ENCODE results near the gene PUM1.
"Not testable (repeated sequence)": the region's sequence is repeated elsewhere in the genome, so short reads cannot be mapped to it uniquely, and the experiment has no call there.

The PUM1 gene

DNA sequence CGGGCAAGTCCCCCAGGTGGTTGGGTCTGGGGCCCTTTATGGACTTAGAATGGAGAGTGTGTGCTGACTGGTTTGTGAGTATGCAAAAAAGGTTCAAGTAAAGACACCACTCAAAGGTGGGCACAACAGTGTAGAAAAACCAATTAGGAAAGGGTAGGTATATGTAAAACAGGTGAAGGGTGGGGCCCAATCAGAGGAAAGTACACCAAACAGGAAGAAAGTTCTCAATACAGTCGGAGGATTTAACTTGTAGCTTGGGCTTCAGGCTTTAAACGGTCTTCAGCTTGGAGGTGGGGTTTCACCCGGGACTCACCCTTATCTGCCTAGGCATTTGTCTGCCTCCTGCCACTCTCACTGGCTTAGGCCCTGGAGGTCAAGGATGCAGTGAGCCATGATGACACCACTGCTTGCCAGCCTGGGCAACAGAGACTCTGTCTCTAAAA is 6.8 kb upstream of the PUM1 start:
- H3K4me3 ChIP-seq (ENCODE audit: low read length): no peak overlapping the region
- DNase-seq (ENCODE audit: low read depth, low spot score): no peak

- no peak overlapping the region for H3K4me3 ChIP-seq (ENCODE audit: low read length)
Observed at GRCh38 chr1:31069392-31069791, 3.9 kb upstream of the PUM1 start.

DNA sequence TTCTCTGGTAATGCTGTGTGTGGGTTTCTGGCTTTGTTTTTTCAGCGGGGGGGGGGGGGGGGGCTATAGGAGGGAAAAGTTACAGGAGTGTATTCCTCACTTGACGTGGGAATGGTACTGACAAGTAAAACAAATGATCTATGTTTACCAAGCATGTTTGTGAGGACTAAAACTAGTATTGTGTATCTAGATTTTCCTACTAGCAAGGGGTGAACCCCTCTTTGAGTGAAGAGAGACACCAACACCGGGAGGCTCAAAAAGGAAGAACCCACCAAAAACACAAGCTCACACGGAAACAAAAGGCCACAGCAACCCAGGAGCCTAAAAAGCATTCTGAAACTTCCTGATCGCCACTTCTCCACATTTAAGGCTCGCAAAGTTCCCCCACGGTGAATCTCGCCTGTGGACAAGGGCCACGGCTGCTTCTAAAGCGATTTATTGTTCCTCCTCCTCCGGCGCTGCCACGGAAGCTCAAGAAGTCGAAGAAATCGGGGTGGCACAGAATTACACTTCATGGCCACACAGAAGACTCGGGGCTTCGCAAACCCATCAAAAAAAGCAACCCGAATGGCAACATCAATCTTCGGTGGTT is 703 bp downstream of the PUM1 start:
- DNase-seq (ENCODE audit: low read depth, low spot score): peak; percentile 23
- peak overlapping the region; percentile 97 for H3K4me3 ChIP-seq (ENCODE audit: low read length)

More at GRCh38 chr1:31069392-31069791, 3.9 kb upstream of the PUM1 start:
- DNase-seq (ENCODE audit: low read depth, low spot score): no peak

DNA sequence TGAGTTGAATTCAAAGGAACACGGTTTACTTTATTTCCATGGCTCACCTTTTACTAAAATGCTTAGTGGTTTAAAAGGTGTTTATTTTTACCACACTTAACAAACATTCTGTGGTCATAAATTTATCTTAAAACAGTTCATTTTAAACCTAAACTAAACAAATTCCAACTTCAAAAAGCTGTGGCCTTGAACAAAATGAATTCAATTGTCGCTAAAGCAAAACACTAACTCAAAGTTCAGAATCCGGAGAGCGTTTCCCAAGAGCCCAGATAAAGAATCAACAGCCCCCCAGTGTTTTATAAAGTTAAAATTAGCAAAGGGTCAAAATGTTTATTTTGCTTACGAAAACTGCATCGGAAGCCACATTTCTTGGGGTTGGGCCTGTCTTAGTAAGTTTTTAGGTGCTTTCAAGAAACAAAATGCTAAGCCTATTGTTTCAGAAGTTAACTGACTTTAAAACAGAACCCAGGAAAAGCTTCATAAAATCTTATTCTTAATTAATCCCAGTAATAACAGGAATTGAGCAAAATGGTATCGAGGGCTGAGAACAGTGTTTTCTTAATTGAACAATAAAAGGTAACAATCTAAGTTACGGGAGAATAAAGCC is 1.3 kb downstream of the PUM1 start:
- peak overlapping the region; percentile 97 for H3K4me3 ChIP-seq (ENCODE audit: low read length)
- DNase-seq (ENCODE audit: low read depth, low spot score): no peak

DNA sequence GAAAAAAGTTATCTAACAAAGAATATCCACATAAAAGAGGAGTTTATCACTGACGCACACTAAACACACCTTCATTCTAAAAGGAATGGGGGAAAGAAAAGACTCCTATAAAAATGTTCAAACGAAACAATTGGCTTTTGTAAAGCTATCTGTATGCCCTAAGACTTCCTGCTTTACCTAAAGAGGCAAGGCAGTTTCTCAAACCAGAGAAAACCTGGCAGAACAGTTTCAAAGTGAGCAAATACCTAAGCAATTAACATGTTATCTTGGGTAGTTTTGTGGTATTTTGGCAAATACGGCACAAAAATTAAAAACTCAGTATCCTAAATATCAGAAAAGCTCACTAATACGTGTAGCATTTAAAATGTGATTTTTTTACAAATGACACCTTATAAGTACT is 1.9 kb downstream of the PUM1 start:
- no peak for DNase-seq (ENCODE audit: low read depth, low spot score)
- peak overlapping the region; percentile 97 for H3K4me3 ChIP-seq (ENCODE audit: low read length)

GRCh38 chr1:31062867-31063380 is 2.6 kb downstream of the PUM1 start:
- no peak overlapping the region for H3K4me3 ChIP-seq (ENCODE audit: low read length)
- DNase-seq (ENCODE audit: low read depth, low spot score): no peak

DNA sequence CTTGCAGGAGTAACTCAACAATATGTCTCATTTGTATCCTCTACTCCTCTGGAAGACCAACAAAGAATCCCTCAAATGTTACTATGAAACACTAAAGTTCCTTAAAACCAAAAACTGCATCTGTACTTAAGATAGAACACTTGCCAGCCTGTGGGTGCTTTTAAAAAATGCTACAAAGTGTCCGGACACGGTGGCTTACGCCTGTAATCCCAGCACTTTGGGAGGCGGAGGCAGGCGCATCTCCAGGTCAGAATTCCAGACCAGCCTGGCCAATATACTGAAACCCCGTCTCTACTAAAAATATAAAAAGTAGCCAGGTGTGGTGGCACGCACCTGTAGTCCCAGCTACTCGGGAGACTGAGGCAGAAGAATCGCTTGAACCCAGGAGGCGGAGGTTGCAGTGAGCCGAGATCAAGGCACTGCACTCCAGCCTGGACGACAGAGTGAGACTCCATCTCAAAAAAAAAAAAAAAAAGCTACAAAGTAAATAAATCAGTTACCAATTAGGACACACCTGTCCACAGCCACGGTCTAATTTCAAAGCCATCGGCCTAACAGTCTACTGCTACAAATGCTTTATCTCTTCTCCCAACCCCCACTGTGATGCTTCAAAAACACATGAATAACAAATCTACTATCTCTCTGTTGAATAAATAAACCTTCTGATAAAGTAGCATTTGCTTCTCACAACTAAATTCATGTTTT is 3.2 kb downstream of the PUM1 start:
- not testable (repeated sequence) for H3K4me3 ChIP-seq (ENCODE audit: low read length); DNase-seq (ENCODE audit: low read depth, low spot score)

DNA sequence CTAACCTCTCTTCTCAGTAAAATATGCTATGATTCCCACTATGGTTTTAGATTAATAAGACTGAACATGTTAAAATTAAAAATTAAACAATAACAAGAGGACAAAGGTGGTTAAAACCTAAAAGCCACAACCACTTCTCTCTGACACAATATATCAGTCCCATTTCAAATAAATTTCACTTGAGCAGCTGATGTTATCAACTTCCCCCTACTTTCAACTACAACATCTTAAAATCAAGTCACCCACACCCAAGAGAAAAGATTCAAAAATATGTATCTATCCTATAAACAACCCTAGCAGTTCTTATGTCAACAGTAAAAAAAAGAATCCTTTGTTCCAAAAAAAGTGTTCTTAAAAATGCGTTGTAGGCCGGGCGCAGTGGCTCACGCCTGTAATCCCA is 7.5 kb downstream of the PUM1 start:
- H3K4me3 ChIP-seq (ENCODE audit: low read length): no peak overlapping the region
- no peak for DNase-seq (ENCODE audit: low read depth, low spot score)

- H3K4me3 ChIP-seq (ENCODE audit: low read length): no peak overlapping the region
- DNase-seq (ENCODE audit: low read depth, low spot score): no peak
Observed at GRCh38 chr1:31055953-31056352, 9.6 kb downstream of the PUM1 start.

GRCh38 chr1:31055501-31055900 is 10.0 kb downstream of the PUM1 start:
- no peak overlapping the region for H3K4me3 ChIP-seq (ENCODE audit: low read length)

GRCh38 chr1:31054958-31055481 is 10.5 kb downstream of the PUM1 start:
- H3K4me3 ChIP-seq (ENCODE audit: low read length): no peak overlapping the region
- no peak for DNase-seq (ENCODE audit: low read depth, low spot score)

More at GRCh38 chr1:31055501-31055900, 10.0 kb downstream of the PUM1 start:
- DNase-seq (ENCODE audit: low read depth, low spot score): no peak

DNA sequence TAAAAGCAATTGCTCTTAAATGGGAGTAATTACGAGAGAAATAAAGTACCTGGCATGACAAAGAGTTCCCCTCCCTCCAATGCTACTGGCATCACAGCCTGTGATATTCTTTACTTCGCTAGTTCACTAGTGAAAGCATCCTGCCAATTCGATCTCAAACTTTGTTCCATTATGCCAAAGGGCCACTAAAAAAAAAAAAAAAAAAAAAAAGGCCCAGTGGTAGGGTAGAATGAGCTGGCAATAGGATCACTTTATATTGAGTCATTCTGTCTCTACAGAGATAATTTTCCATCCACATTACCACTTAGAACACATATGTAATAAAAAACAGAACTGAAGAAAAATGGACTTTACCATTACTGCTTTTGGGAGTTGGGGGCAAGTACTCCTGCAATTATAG is 11.2 kb downstream of the PUM1 start:
- DNase-seq (ENCODE audit: low read depth, low spot score): no peak
- H3K4me3 ChIP-seq (ENCODE audit: low read length): no peak overlapping the region

- not testable (repeated sequence) for DNase-seq (ENCODE audit: low read depth, low spot score); H3K4me3 ChIP-seq (ENCODE audit: low read length)
Observed at GRCh38 chr1:31052613-31053012, 12.9 kb downstream of the PUM1 start.

- no peak for DNase-seq (ENCODE audit: low read depth, low spot score)
- H3K4me3 ChIP-seq (ENCODE audit: low read length): no peak overlapping the region
Observed at GRCh38 chr1:31051611-31052010, 13.9 kb downstream of the PUM1 start.

GRCh38 chr1:31047507-31047906 is 18.0 kb downstream of the PUM1 start:
- DNase-seq (ENCODE audit: low read depth, low spot score): not testable (repeated sequence)

DNA sequence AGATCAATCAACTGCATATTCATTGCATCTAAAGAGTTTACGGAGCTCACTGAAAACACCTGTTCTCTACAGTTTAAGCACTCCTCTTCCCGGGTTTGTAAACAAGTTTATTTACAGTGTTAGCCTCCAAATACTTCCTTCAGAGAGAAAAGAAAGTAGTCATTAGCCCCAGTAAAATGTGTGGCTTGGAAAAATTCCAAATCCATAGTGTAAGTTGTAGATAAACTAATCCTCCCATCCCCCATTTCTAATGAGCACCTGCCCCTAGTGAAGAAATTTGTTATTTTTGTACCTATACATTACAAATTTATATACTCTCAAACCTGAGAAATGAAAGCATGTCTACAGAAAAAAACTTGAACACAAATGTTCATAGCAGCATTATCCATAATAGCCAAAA is 21.9 kb downstream of the PUM1 start:
- DNase-seq (ENCODE audit: low read depth, low spot score): no peak
- H3K4me3 ChIP-seq (ENCODE audit: low read length): no peak overlapping the region

More at GRCh38 chr1:31047507-31047906, 18.0 kb downstream of the PUM1 start:
- H3K4me3 ChIP-seq (ENCODE audit: low read length): not testable (repeated sequence)

DNA sequence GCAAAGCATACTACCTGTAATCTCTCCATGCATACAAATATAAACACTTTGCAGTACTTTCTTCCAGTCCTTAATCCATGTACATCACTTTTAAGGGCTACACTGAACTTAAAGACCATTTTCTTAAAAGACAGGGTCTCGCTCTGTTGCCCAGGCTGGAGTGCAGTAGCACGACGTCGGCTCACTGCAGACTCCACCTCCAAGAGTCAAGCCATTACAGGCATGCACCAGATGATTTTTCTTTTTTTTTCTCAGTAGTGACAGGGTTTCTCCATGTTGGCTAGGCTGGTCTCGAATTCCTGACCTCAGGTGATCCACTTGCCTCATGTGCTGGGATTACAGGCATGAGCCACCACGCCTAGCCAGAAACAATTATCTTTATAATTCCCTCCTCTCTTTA is 22.9 kb downstream of the PUM1 start:
- H3K4me3 ChIP-seq (ENCODE audit: low read length): no peak overlapping the region
- no peak for DNase-seq (ENCODE audit: low read depth, low spot score)

GRCh38 chr1:31041529-31041928 is 24.0 kb downstream of the PUM1 start:
- DNase-seq (ENCODE audit: low read depth, low spot score): no peak
- no peak overlapping the region for H3K4me3 ChIP-seq (ENCODE audit: low read length)

DNA sequence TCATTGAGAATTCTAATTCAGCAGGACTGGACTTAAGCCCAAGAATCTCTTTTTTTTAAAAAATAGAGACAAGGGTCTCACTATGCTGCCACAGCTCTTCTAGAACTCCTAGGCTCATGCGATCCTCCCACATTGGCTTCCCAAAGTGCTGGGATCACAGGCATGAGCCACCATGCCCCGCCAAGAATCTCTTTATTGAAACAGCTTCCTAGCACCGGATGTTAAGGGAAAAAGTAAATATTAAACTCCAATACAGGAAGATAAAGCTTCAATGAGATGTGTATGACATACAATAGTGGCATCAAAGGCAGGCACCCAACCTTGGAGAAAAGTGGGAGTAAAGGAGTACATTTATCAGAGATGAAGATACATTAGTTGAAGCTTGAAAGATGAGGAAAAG is 25.5 kb downstream of the PUM1 start:
- DNase-seq (ENCODE audit: low read depth, low spot score): no peak

DNA sequence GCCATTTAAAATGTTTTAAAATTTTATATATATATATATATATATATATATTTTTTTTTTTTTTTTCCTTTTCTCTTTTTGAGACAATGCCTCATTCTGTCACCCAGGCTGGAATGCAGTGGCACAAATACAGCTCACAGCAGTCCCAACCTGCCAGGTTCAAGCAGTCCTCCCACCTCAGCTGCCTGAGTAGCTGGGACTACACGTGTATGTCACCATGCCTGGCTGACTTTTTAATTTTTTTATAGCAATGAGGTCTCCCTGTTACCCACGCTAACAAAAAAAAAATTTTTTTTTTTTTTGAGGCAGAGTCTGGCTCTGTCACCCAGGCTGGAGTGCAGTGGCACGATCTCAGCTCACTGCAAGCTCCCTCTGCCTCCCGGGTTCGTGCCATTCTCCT is 26.6 kb downstream of the PUM1 start:
- not testable (repeated sequence) for DNase-seq (ENCODE audit: low read depth, low spot score); H3K4me3 ChIP-seq (ENCODE audit: low read length)

More for the DNA sequence above, 25.5 kb downstream of the PUM1 start:
- no peak overlapping the region for H3K4me3 ChIP-seq (ENCODE audit: low read length)
